Lung (tissue), 12 donors: ENCODE data around the gene HPCA. TPM values are rescaled to one million over a fixed set of nuclear protein-coding genes. Genes with fewer than 3 reads are reported as not detected.

Experiments used
- ATAC-seq: fragments of 200-7000 bp; cut with Tn5 transposase; one replicate; pipeline ENCODE4 v1.9.1; 2020; ENCODE audit warnings: moderate number of reproducible peaks; ENCODE audit not compliant: insufficient read depth, low FRiP score
- DNase-seq, 3 donors: peaks; one replicate each; pipeline ENCODE4 v3.0.0-alpha.2; 2013 to 2017
- H3K27ac ChIP-seq, 2 donors: one replicate each; pipeline ENCODE4 v1.5.1; 2013; ENCODE audit warnings: mild to moderate bottlenecking in 2 of 2, moderate library complexity in 2 of 2, control low read depth in 1 of 2, inconsistent platforms in 1 of 2, low read depth in 1 of 2, low read length in 1 of 2
- H3K27me3 ChIP-seq, 3 donors: one replicate each; pipeline ENCODE4 v1.5.1; 2013; ENCODE audit warnings: low read length in 2 of 3; ENCODE audit not compliant: control insufficient read depth in 3 of 3, insufficient read depth in 3 of 3
- H3K36me3 ChIP-seq, 4 donors: one replicate each; pipeline ENCODE4 v1.5.1; 2013; ENCODE audit warnings: low read length in 4 of 4, mild to moderate bottlenecking in 1 of 4, moderate library complexity in 1 of 4; ENCODE audit not compliant: control insufficient read depth in 4 of 4, insufficient read depth in 4 of 4
- H3K4me1 ChIP-seq, 5 donors: one replicate each; pipeline ENCODE4 v1.5.1; 2013; ENCODE audit warnings: low read length in 5 of 5, mild to moderate bottlenecking in 2 of 5, moderate library complexity in 1 of 5; ENCODE audit not compliant: control insufficient read depth in 5 of 5, insufficient read depth in 5 of 5
- H3K4me3 ChIP-seq: one replicate; pipeline ENCODE4 v1.5.1; 2013; ENCODE audit warnings: mild to moderate bottlenecking, control low read depth, moderate library complexity
- H3K9ac ChIP-seq, 2 donors: one replicate each; pipeline ENCODE4 v1.5.1; 2013; ENCODE audit warnings: low read length in 2 of 2, control low read depth in 1 of 2; ENCODE audit not compliant: insufficient read depth in 1 of 2
- H3K9me3 ChIP-seq, 4 donors: one replicate each; pipeline ENCODE4 v1.5.1; 2013; ENCODE audit warnings: low read length in 3 of 4, mild to moderate bottlenecking in 1 of 4, moderate library complexity in 1 of 4; ENCODE audit not compliant: control insufficient read depth in 4 of 4, insufficient read depth in 3 of 4
- WGBS, 2 donors: extraction: QIAGEN DNeasy Blood & Tissue Kit; methylation state at CpG; one replicate each; pipeline ENCODE4 v1.1.7; 2013; 5-methylcytosine and 5-hydroxymethylcytosine counted together
- polyA plus RNA-seq, 2 donors: library from polyadenylated mRNA; stranded (reverse); fragments of 200-250 nt; gene quantifications; one replicate each; pipeline ENCODE4 v1.2.1, GENCODE V29; 2013
- total RNA-seq, 2 donors: library from RNA; depleted of rRNA in 1 of 2; stranded (reverse); fragments of >200 nt in 1 of 2; gene quantifications; one replicate each; pipeline ENCODE4 v1.2.1, GENCODE V29; 2014 to 2021
- TF ChIP-seq, protein P1 (sequence below): IDR thresholded peaks from 2 replicates; pipeline ENCODE4 v1.5.1; 2012; ENCODE audit warnings: mild to moderate bottlenecking; ENCODE audit errors: control extremely low read depth, extremely low read depth
- donor health status: control.
- donor health status: control.
- donor health status: Bipolar disorder and iron deficiency.
- donor health status: healthy.
- donor health status: DM: yes; HTN: yes; CAD: no.

Gene HPCA
- total and polyA plus RNA-seq, 4 donors = 0.19 to 1.3 (median 0.40) TPM; not detected in 1

- WGBS, 2 donors = 96 to 98% methylated on average over 8 of the region's 8 CpGs
- TF ChIP-seq, protein P1, sequence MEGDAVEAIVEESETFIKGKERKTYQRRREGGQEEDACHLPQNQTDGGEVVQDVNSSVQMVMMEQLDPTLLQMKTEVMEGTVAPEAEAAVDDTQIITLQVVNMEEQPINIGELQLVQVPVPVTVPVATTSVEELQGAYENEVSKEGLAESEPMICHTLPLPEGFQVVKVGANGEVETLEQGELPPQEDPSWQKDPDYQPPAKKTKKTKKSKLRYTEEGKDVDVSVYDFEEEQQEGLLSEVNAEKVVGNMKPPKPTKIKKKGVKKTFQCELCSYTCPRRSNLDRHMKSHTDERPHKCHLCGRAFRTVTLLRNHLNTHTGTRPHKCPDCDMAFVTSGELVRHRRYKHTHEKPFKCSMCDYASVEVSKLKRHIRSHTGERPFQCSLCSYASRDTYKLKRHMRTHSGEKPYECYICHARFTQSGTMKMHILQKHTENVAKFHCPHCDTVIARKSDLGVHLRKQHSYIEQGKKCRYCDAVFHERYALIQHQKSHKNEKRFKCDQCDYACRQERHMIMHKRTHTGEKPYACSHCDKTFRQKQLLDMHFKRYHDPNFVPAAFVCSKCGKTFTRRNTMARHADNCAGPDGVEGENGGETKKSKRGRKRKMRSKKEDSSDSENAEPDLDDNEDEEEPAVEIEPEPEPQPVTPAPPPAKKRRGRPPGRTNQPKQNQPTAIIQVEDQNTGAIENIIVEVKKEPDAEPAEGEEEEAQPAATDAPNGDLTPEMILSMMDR = no peak
- H3K27ac ChIP-seq = no peak overlapping the region
- no peaks in the 10 kb centered on the region for H3K27me3 ChIP-seq
- no peak for DNase-seq
- H3K36me3 ChIP-seq = peaks cover 0 to 11% (median 0%) of the 10 kb centered on the region in 4 donors
- ATAC-seq = no peak
- H3K4me1 ChIP-seq = peaks cover 0 to 10% (median 0%) of the 10 kb centered on the region in 5 donors
- H3K4me3 ChIP-seq = no peak overlapping the region
- no peaks in the 10 kb centered on the region for H3K9me3 ChIP-seq
- H3K9ac ChIP-seq = no peak overlapping the region
Observed at GRCh38 chr1:32864375-32865019, 21.8 kb upstream of the HPCA start.

DNA sequence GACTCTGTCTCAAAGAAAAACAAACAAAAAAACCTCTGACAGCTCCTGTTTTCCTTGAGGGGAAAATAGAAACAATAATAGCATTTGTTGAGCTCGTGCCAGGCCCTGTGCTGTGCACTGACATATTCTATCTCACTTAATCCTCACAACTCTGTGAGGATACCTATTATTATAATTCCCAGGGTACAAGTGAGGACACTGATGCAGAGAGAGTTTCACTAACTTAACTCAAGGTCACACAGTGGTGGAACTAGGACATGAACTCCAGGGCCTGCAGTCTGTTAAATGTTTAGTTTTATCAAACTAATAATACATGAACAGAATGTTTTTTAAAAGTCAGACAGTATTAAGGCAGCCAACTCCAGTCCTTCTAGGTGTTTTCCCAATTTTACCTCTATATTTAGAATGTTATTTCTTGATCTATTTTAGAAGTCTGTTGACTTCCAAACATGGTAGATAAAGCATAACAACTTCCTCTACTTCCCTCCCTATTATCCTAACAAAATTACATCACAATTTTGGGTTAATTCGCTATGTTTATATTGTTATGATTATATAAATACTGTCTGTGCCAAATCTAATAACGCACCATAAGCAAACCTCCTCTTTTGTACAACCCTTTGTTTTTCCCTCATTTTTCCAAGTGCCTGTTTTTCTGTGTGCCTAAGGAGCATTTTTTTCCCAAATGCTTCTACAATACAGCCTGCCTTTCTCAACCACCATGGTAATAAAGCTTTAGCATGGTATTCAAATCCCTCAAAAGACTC is 20.5 kb upstream of the HPCA start:
- Histone ChIP-seq H3K4me3 (no peak overlapping the region), H3K9ac (no peak overlapping the region), H3K27me3 (no peaks in the 10 kb centered on the region), H3K36me3 (peaks cover 0 to 11% (median 0%) of the 10 kb centered on the region in 4 donors), H3K27ac (no peak overlapping the region), H3K4me1 (peaks cover 0 to 16% (median 0%) of the 10 kb centered on the region in 5 donors), H3K9me3 (no peaks in the 10 kb centered on the region)
- 61 to 76% methylated on average over 3 of the region's 3 CpGs for WGBS, 2 donors
- TF ChIP-seq, protein P1 = no peak
- no peak for ATAC-seq
- peak in 2 of 3 donors; percentile 55 to 67 for DNase-seq

GRCh38 chr1:32867151-32867550 is 19.1 kb upstream of the HPCA start:
- peaks cover 0 to 11% (median 0%) of the 10 kb centered on the region in 4 donors for H3K36me3 ChIP-seq
- no peaks in the 10 kb centered on the region for H3K9me3 ChIP-seq
- H3K27ac ChIP-seq = no peak overlapping the region
- ATAC-seq = no peak
- TF ChIP-seq, protein P1 = no peak
- peaks cover 0 to 6% (median 0%) of the 10 kb centered on the region in 3 donors for H3K27me3 ChIP-seq
- DNase-seq = no peak
- WGBS, 2 donors = 91 to 95% methylated on average over 5 of the region's 5 CpGs
- H3K4me3 ChIP-seq = no peak overlapping the region
- H3K4me1 ChIP-seq = peaks cover 0 to 26% (median 0%) of the 10 kb centered on the region in 5 donors
- no peak overlapping the region for H3K9ac ChIP-seq
